ENCODE results near the gene ALKBH2.
"Not testable (repeated sequence)": the region's sequence is repeated elsewhere in the genome, so short reads cannot be mapped to it uniquely, and the experiment has no call there.

DNA sequence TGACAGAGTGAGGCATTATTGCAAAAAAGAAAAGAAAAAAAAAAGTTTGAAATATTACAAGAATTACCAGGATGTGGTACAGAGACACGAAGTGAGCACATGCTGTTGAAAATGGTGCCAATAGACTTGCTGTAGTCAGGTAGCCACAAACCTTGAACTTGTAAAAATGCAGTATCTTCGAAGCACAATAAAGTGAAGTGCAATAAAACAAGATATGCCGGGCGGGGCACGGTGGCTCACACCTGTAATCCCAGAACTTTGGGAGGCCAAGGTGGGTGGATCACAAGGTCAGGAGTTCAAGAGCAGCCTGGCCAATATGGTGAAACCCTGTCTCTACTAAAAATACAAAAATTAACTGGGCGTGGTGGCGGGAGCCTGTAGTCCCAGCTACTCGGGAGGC is 43.5 kb downstream of the ALKBH2 start:
- not testable (repeated sequence) for TF ChIP-seq POLR2A (IDR thresholded peaks at IDR 0.05)
- TF ChIP-seq, protein P1, sequence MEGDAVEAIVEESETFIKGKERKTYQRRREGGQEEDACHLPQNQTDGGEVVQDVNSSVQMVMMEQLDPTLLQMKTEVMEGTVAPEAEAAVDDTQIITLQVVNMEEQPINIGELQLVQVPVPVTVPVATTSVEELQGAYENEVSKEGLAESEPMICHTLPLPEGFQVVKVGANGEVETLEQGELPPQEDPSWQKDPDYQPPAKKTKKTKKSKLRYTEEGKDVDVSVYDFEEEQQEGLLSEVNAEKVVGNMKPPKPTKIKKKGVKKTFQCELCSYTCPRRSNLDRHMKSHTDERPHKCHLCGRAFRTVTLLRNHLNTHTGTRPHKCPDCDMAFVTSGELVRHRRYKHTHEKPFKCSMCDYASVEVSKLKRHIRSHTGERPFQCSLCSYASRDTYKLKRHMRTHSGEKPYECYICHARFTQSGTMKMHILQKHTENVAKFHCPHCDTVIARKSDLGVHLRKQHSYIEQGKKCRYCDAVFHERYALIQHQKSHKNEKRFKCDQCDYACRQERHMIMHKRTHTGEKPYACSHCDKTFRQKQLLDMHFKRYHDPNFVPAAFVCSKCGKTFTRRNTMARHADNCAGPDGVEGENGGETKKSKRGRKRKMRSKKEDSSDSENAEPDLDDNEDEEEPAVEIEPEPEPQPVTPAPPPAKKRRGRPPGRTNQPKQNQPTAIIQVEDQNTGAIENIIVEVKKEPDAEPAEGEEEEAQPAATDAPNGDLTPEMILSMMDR (IDR thresholded peaks at IDR 0.05): not testable (repeated sequence)

All from lower leg skin (tissue), 3 donors.